SK-N-MC (cell line): ENCODE results near the gene RAD21L1.

Experiments
- DNase-seq: peaks from one replicate; pipeline ENCODE4 v3.0.0-alpha.2; 2011; ENCODE audit warnings: low read depth, low spot score
- H3K27ac ChIP-seq: fragments of 200-600 bp; sonication (generic); 2 replicates; pipeline ENCODE4 v1.5.1; 2016; ENCODE audit warnings: mixed run types
- H3K36me3 ChIP-seq: fragments of 200-600 bp; sonication (generic); 2 replicates; pipeline ENCODE4 v1.6.1; 2017; ENCODE audit warnings: antibody characterized with exemption, low read length, mixed read lengths; ENCODE audit not compliant: insufficient read depth
- H3K4me3 ChIP-seq: fragments of 200-600 bp; sonication (generic); 2 replicates; pipeline ENCODE4 v1.5.1; 2016
- H3K9ac ChIP-seq: fragments of 200-600 bp; sonication (generic); 2 replicates; pipeline ENCODE4 v1.8.0; 2017; ENCODE audit warnings: mixed run types, mixed read lengths; ENCODE audit not compliant: insufficient read length
- H3K9me3 ChIP-seq: fragments of 200-600 bp; sonication (generic); 2 replicates; pipeline ENCODE4 v1.6.1; 2017; ENCODE audit warnings: low read depth, mild to moderate bottlenecking, antibody characterized with exemption, low read length, moderate library complexity, mixed read lengths
- EZH2 ChIP-seq: fragments of 200-600 bp; sonication (generic); IDR thresholded peaks from one replicate; pipeline ENCODE4 v1.6.1; 2017; ENCODE audit warnings: antibody characterized with exemption
- FOXP2 ChIP-seq: optimal IDR thresholded peaks from 2 replicates; pipeline ENCODE3; 2011; ENCODE audit warnings: mild to moderate bottlenecking, moderate library complexity; ENCODE audit not compliant: insufficient read depth; ENCODE audit errors: extremely low read length, control extremely low read depth
- POLR2AphosphoS5 ChIP-seq: IDR thresholded peaks from 2 replicates; pipeline ENCODE4 v1.6.1; 2012; ENCODE audit warnings: mild to moderate bottlenecking, low read depth, low read length, borderline replicate concordance

RAD21L1 gene

DNA sequence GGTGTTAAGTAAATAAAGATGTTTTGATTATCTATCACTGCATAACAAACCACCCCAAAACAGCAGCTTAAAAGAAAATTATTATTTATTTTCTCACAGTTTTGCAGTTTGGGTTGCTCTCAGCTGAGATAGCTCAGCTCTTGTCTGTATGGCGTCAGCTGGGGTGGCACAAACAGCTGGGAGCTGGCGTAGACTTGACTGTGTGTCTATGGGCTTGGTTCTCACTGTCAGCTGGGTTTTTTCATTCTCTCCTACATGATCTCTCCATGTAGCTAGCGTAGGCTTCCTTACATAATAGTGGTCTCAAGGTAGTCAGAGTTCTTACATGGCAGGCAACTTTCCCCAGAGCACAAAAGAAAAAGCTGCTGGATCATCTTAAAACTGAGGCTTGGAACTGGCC is 34.5 kb upstream of the RAD21L1 start:
- Histone ChIP-seq H3K4me3 (no peak overlapping the region), H3K9me3 (no peaks in the 10 kb centered on the region), H3K36me3 (no peaks in the 10 kb centered on the region), H3K27ac (no peak overlapping the region), H3K9ac (no peak overlapping the region)
- no peak for DNase-seq
- no peak for TF ChIP-seq EZH2
- no peak for TF ChIP-seq POLR2AphosphoS5
- TF ChIP-seq FOXP2 = no peak

DNA sequence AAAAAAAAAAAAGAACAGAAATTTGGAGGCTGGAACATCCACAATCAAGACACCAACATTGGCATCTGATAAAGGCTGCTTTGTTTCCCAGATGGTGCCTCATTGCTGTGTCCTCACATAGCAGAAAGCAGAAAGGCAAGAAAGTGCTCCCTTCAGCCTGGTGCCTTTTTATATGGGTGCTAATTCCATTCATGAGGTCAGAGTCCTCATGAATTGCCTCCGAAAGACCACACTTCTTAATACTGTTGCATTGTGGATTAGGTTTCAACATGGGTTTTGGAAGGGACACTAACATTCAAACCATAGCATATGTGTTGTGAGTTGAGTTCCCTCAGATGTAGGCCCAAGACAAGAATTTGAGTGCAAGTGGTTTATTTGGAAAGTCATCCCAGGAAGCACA is 30.6 kb upstream of the RAD21L1 start:
- DNase-seq = no peak
- no peak for TF ChIP-seq FOXP2
- no peak for TF ChIP-seq EZH2
- no peak for TF ChIP-seq POLR2AphosphoS5
- no peaks in the 10 kb centered on the region for H3K9me3 ChIP-seq
- H3K27ac ChIP-seq = no peak overlapping the region
- no peak overlapping the region for H3K9ac ChIP-seq
- H3K36me3 ChIP-seq = no peaks in the 10 kb centered on the region
- H3K4me3 ChIP-seq = no peak overlapping the region

DNA sequence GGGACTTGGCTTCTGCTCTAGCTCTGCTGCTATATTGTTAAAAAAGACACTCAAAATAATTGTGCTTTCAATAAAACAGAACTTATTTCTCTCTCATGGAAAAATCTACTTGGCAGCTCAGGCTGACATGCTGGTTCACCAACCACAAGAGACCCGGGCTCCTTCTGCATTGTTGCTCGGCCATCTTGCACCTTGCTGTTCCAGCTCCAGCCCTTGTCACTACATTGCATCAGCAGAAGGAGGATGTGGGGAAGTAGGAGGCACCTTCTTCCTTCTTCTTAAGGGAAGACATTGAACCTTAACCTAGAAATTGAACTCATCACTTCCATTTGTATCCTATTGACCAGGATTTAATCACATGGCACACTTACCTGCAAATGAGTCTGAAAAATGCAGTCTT is 29.2 kb upstream of the RAD21L1 start:
- Histone ChIP-seq H3K36me3 (no peaks in the 10 kb centered on the region), H3K27ac (no peak overlapping the region), H3K4me3 (no peak overlapping the region), H3K9me3 (no peaks in the 10 kb centered on the region), H3K9ac (no peak overlapping the region)
- TF ChIP-seq EZH2 = no peak
- TF ChIP-seq POLR2AphosphoS5 = no peak
- no peak for TF ChIP-seq FOXP2
- no peak for DNase-seq

DNA sequence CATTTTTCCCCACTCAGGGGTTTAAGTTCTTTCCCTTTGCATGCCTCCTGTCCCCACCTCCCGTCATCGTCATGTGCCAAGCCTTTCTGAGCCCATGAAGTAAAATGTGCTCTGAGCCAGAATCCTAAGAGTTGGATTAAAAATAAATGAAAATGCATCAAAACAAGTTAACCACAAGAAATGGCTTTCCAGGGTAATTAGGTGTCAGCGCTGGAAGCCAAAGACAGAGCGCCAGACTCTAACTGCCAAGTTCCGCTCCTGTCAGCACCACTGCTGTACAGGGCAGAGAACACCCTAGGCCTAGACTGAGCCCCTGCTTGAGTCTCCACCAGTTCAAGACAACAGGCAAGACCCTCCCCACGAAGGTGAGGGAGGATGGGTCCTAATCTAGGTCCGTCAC is 28.0 kb upstream of the RAD21L1 start:
- H3K36me3 ChIP-seq = no peaks in the 10 kb centered on the region
- no peak for TF ChIP-seq EZH2
- no peak for TF ChIP-seq POLR2AphosphoS5
- no peak for TF ChIP-seq FOXP2
- no peak overlapping the region for H3K4me3 ChIP-seq
- no peak overlapping the region for H3K9ac ChIP-seq
- no peaks in the 10 kb centered on the region for H3K9me3 ChIP-seq
- no peak for DNase-seq
- H3K27ac ChIP-seq = no peak overlapping the region

DNA sequence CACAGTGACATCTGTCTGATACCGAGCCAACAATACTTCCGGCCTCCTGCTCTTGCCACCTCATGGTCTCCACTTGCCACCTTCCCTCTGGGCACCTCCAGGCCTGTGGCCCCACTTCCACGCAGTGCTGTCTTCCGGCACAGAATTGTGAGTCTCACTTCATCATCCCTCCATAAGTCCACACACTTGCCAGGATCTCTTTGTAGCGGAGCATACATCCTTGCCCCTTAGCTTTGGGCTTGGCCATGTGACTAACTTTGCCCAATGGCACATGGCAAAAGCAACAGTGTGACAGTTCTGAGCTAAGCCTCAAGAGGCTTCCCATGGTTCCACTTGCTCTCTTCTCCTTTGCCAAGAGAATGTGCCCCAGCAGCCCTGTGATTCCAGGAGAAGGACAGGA is 27.1 kb upstream of the RAD21L1 start:
- TF ChIP-seq FOXP2 (no peak), POLR2AphosphoS5 (no peak), EZH2 (no peak)
- no peaks in the 10 kb centered on the region for H3K9me3 ChIP-seq
- no peak overlapping the region for H3K4me3 ChIP-seq
- no peak for DNase-seq
- H3K9ac ChIP-seq = no peak overlapping the region
- H3K36me3 ChIP-seq = no peaks in the 10 kb centered on the region
- no peak overlapping the region for H3K27ac ChIP-seq

DNA sequence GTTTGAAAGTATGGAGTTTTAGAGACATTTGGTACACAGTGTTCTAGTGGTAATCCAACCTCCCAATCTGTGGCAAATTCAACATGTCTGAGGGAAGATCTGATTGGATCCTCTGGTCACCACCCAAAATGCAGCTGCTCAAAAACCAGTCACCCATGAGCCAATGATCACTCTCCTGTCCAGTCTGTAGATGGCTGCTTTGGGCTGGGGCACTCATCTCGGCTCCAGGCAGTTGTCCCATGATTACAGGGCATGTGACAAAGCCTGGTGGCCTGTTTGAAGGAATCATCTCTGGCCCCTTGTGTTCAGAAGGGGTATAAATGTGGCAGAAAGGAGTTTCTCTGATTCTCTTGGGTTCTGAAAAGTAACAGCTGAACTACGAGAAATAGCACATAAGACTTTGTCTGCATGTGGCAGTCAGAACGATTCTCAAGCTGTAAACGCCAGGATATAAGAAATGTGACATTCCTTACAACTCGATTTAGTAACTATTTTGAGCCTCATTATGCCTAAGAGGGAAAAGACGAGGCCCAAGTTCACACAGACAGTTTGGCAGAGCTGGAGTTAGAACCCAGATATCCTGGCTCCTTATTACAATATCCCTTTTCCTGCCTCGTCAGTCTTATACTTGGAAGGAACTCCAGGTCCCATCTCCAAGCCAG is 26.5 kb upstream of the RAD21L1 start:
- no peak overlapping the region for H3K27ac ChIP-seq
- H3K36me3 ChIP-seq = no peaks in the 10 kb centered on the region
- no peaks in the 10 kb centered on the region for H3K9me3 ChIP-seq
- no peak overlapping the region for H3K9ac ChIP-seq
- H3K4me3 ChIP-seq = no peak overlapping the region
- no peak for DNase-seq
- TF ChIP-seq POLR2AphosphoS5 = no peak
- no peak for TF ChIP-seq FOXP2
- no peak for TF ChIP-seq EZH2

DNA sequence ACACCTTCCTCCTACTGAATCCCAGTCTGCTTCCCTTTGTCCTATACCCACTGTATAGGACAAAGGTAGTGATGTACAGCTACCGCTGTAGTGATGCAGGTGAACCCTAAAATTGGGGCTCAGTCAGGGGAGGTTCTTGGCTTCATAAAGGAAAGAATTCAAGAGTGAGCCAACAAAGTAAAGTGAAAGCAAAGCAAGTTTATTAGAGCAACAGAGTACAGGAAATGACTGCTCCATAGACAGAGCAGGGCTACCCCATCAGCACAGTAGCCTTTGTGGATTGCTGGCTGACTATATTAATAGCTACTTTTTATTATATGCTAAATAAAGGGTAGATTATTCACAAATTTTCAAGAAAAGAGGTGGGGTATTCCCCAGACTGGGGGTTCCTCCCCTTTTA is 25.9 kb upstream of the RAD21L1 start:
- H3K9me3 ChIP-seq = no peaks in the 10 kb centered on the region
- H3K4me3 ChIP-seq = no peak overlapping the region
- no peak overlapping the region for H3K27ac ChIP-seq
- H3K9ac ChIP-seq = no peak overlapping the region
- TF ChIP-seq EZH2 (no peak), POLR2AphosphoS5 (no peak), FOXP2 (no peak)
- H3K36me3 ChIP-seq = no peaks in the 10 kb centered on the region
- no peak for DNase-seq

DNA sequence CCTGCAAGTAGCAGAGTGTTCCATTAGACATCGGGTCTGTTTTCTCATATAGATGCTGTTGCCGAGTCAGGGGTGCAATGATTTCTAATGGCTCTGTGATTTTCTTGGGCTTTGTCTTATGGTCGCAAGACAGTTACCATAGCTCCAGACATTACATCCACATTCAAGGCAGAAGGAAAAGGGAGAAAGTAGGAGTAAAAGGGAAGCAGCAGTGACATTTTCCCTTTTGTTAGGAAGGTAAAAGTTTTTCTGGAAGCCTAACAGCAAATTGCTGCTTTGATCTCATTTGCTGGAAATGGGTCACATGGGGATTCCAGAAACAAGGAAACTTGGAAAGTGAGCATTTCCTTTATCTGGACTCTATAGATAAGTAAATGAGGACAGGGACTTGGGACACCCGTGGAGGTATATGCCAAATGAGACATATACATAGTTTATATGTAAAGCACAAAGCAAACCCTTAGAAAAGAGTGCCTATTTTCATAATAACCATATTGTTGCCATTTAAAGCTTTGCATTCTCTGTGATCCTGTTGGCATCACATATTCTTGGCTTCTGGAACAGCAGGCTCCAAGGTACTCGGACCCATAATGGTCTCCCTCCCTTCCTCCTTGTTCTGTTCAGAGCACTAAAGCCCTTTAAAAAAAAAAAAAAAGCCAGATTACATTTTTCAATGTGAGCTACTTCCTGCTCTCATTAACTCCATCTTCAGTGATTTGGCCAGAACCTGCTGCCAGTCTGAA is 22.9 kb upstream of the RAD21L1 start, which contains the start of gene C20orf202:
TSS of gene C20orf202 (plus strand) at position 693 of the 743 bp plus-strand sequence. CDS start 132 bp downstream, outside the sequence.
- Histone ChIP-seq H3K9ac (no peak within 1 kb of the TSS), H3K27ac (no peak within 1 kb of the TSS), H3K36me3 (no peaks in the 10 kb centered on the region), H3K4me3 (no peak within 1 kb of the TSS), H3K9me3 (no peaks in the 10 kb centered on the region)
- DNase-seq = no peak
- TF ChIP-seq POLR2AphosphoS5 (no peak), EZH2 (no peak)
